GM18870 (cell line): ENCODE measurements around the gene IL17B.

ENCODE experiments used
- ATAC-seq: cut with Tn5 transposase; IDR thresholded peaks from one replicate; pipeline ENCODE4 v1.9.1; 2021; ENCODE audit warnings: moderate library complexity; ENCODE audit not compliant: unreplicated experiment

The IL17B gene

GRCh38 chr5:149415066-149415967, 36.2 kb upstream of the IL17B start:
- no peak for ATAC-seq

GRCh38 chr5:149414405-149415065, 35.4 kb upstream of the IL17B start:
- no peak for ATAC-seq

GRCh38 chr5:149413477-149414210, 34.6 kb upstream of the IL17B start:
- no peak for ATAC-seq

- ATAC-seq, result no peak
Observed at GRCh38 chr5:149412783-149413476, 33.8 kb upstream of the IL17B start.

GRCh38 chr5:149411738-149412519, 32.8 kb upstream of the IL17B start:
- ATAC-seq, result no peak

GRCh38 chr5:149410721-149411432, 31.8 kb upstream of the IL17B start:
- no peak for ATAC-seq

GRCh38 chr5:149410071-149410470, 31.0 kb upstream of the IL17B start:
- no peak for ATAC-seq

- ATAC-seq, result no peak
Observed at GRCh38 chr5:149409268-149409948, 30.3 kb upstream of the IL17B start.

GRCh38 chr5:149408252-149409099, 29.4 kb upstream of the IL17B start:
- ATAC-seq, result no peak

- no peak for ATAC-seq
Observed at GRCh38 chr5:149407323-149408251, 28.5 kb upstream of the IL17B start.

GRCh38 chr5:149406979-149407306, 27.9 kb upstream of the IL17B start:
- ATAC-seq, result no peak

GRCh38 chr5:149406203-149406978, 27.3 kb upstream of the IL17B start:
- ATAC-seq, result no peak

GRCh38 chr5:149405550-149406202, 26.6 kb upstream of the IL17B start:
- no peak for ATAC-seq

GRCh38 chr5:149404746-149405549, 25.9 kb upstream of the IL17B start:
- no peak for ATAC-seq
